Measurements from ENCODE around the gene NSMCE4A.
"Not testable (repeated sequence)": the region's sequence is repeated elsewhere in the genome, so short reads cannot be mapped to it uniquely, and the experiment has no call there.

The NSMCE4A gene

DNA sequence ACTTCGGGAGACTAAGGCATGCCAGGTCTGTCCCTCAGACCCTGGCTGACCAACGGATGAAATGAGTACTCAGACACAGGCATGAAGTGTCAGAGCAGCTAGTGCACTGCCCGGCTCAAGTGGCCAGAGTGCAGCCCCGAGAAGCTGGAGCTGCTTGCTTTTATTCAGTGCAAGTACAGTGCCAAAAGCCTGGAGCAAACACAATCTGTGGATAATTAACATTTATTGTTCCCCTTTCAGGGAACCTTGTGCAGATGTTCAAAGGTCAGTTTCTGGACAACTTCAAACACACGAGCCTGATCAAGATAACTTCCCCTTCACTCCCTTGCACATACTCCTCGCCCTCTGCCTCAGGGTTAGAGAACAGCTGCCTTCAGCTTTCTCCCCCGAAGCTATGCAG is 39.3 kb downstream of the NSMCE4A start:
- DNase-seq = no peak

DNA sequence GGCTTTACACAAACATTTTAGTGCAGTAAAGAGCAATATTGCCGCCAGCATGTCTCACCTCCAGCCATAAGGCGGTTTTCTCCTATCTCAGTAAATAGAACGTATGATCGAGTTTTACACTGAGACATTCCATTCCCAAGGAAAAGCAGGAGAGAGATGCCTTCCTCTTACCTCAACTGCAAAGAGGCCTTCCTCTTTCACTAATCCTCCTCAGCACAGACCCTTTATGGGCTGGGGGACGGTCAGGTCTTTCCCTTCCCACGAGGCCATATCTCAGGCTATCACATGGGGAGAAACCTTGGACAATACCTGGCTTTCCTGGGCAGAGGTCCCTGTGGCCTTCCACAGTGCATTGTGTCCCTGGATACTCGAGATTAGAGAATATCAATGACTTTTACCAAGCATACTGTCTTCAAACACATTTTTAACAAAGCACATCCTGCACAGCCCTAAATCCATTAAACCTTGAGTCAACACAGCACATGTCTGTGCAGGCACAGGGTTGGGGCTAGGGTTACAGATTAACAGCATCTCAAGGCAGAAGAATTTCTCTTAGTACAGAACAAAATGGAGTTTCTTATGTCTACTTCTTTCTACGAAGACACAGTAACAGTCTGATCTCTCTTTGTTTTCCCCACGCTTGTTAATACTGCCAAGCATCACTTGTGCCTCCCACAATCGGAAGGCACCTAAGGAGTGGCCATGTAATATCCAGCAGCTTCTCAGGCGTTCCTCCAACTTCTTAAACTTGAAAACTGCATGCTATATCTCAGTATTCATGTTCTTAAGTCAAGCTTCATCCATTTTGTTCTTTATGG is 44.5 kb downstream of the NSMCE4A start:
- not testable (repeated sequence) for DNase-seq

DNA sequence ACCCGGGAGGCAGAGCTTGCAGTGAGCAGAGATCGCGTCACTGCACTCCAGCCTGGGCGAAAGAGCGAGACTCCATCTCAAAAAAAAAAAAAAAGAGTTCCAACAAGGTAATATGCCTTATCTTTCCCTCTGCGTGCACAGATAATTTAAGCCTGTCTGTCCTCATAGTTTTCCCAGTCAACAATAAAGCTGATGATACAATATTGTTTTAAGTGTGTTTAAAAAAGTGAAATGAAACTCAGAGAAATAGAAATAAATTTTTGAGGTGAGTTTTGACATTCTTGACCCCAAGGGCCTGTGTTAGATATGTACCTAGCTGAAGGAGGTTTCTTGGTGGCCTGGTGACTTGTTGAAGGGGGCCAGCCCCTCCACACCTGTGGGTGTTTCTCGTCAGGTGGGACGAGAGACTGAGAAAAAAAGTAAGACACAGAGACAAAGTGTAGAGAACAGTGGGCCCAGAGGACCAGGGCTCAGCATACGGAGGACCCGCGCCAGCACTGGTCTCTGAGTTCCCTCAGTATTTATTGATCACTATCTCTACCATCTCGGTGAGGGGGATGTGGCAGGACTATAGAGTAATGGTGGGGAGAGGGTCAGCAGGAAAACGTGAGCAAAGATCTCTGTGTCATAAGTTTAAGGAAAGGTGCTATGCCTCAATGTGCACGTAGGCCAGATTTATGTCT is 45.3 kb downstream of the NSMCE4A start:
- DNase-seq = not testable (repeated sequence)

DNA sequence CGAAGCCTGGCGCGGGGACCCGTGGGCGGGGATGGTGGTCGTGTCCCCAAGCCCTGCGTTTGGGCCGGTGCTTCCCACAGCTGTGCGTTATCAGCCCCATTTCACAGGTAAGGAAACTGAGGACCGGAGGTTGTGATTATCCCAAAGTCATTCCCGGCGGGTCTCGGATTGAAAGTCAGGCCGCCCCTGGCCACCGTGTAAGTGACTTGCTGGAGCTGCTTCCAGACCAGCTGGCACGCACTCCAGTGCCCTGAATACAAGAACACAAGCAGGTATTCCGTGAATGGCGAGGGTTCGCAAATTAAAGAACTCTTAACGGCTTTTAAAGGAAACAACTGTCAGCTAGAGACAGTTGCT is 46.5 kb downstream of the NSMCE4A start:
- no peak for DNase-seq

DNA sequence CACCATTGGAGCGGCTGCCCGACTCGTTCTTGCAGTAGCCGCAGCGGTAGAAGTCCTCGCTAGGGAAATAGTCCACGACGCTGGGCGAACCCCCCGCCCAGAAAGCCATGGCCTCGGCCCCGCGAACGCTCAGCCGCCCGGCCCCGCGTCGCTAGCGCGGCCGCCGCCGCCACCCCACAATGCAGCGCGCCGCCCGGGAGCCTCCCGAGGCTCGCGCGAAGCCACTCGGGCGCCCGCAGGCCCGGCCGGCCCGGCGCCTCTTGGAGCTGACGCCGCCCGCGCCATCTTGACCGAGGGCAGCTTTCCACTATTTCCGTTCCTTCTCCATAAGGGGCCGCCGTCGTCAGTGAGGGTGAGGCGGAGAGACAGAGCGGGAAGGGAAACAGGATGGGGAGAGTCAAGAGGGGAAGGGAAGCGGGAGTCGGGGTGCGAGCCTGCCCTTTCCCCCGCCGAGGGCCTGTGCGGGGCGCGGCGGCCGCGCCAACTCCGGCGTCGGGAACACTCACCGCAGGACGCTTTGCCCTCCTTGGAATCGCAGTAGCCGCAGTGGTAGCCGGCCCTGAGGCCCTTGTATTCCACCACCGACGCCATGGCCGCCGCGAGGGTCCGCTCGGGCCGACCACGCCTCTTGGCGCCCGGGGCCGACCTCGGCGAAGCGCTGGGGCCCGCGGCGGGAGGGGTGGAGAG is 47.0 kb downstream of the NSMCE4A start, which contains the start of gene ATE1:
Gene ATE1, minus strand, starts transcription at position 191 of the 687 bp plus-strand sequence. Its CDS starts 82 bp downstream, at position 109.
- peak; percentile 76 to 77 for DNase-seq

DNA sequence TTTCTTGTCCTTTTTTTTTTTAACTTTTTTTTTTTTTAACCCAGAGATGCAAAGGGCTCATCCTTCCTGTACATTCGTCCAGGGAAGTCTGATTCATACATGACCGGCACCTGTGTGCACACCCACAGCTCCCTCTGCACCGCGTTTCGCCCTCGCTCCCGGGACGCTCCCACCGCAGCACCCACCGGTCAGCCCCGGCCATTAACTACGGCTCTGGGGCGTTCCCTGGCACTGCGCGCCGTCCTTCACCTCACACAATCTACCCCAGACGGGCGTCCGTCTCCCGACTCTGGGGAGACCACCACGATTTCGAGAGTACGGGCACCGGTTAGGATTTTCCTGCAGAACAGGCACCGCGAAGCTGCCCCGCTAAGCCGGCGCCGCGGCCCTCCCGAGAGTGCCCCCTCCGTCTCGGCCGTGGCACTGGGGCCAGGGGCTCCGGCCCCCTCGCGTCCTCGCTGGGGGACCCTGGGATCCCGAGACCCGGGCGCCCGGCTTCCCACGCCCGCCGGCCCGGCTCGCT is 47.6 kb downstream of the NSMCE4A start:
- no peak for DNase-seq

DNA sequence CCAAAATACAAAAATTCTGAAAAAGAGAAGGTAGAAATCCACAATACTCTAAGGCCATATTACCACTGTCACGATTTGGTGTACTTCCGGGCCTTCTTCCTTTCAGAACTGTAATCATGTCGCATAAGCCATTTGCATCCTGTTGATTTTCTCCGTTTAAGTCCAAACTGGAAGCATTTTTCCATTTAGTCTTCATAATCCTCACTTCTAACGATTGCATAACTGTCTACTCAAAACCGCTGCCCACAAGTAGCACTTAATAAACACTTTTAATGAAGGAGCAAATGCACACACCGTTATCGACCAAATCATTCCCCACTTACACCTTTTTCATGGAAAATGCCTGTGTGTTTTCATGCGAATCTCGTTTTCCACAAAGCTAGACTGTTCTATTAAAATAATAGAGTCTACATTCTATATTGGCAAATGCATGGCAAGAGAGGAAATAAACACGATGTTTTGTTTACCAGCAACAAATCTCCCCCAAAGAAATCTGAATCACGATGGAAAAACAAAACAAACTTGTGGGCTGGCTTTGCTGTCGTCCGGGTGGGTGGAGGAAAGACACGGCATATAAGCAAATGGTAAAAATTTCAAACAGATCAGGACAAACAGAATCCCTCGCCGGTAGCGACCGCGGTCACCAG is 48.2 kb downstream of the NSMCE4A start:
- DNase-seq = peak in 1 of 2 donors; percentile 6

DNA sequence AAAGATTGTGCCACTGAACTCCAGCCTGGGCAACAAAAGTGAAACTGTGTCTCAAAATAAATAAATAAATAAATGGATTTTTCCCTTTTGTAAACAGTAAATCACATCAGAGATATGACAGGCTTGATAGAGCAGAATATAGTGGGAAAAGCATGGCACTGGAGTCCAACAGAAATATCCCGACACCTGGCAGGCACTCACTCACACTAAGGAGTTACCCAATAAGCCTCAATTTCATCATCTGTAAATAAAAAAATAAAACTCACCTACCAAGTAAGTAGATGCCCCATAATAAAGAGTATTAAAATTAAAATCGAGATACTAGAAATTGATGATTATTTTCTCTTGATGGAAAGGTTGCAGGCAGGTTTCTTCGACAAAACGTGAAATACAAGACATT is 48.9 kb downstream of the NSMCE4A start:
- DNase-seq = no peak

DNA sequence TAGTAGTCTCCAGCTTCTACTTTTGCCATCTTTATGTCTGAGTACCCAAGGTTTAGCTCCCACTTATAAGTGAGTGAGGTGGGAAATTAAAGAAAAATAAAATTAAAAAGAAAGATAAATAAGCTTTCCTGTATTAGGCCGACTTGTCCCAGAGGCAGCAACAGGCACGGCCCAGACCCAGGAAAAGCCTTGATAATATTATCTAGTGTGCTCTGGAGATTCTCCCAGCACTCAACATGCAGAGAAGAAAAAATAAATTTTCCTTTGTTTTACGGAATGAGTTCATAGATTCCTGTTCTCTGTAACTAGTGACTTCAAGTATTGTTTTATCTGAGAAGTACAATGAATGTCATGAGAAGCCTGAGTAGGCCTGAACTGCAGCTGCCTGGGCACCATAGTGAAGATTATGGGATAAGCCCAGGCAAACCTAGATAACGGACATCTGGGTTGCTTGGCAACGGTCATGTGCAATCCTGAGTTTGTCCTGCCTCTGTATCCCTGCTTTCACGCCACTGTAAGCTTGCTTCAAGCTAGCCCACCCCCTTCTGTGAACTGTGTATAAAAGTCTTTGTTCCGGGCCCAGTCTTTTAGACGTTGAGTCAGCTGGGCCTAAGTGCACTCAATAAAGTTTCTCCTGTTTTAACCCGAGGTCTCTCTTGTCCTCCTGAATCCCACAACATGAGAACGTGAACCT is 53.6 kb downstream of the NSMCE4A start:
- no peak for DNase-seq

DNA sequence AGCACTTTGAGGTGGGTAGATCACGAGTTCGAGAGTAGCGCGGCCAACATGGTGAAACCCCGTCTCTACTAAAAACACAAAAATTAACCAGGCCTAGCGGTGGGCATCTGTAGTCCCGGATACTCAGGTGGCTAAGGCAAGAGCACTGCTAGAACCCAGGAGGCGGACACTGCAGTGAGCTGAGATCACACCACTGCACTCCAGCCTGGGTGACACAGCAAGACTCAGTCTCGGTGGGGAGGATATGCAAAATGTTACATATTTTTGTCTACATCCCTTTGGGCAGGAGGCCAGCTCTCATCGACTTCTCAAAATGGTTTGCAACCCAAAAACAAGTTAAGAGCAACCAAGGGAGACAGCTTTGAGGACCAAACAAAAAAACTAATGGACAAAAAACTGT is 55.4 kb downstream of the NSMCE4A start:
- DNase-seq = no peak

DNA sequence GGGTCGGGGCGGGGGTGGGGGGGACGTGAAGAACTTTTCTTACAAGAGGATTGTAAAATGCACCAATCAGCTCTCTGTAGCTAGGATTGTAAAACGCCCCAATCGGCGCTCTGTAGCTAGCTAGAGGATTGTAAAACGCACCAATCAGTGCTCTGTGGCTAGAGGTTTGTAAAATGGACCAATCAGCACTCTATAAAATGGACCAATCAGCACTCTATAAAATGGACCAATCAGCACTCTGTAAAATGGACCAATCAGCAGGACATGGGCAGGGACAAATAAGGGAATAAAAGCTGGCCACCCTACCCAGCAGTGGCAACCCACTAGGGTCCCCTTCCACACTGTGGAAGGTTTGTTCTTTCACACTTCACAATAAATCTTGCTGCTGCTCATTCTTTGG is 56.2 kb downstream of the NSMCE4A start:
- DNase-seq = not testable (repeated sequence)

DNA sequence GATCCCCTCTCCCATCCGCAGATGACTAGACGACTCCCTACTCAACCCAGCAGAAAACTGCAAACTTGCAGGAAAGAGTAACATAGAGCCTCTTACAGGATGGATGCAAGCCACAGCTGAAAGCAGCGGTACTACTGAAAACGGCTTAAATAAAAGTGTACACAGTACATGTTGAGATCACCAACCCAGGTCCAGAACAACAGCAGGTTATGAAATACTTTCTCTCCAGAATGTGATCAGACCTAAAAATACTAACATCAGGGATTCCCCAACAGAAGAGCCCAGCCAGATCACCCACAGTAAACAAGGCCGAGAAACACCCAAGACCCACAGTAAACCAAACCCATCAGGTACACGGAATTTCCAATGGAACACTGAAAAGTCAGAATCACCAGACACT is 60.4 kb downstream of the NSMCE4A start:
- DNase-seq = no peak

DNA sequence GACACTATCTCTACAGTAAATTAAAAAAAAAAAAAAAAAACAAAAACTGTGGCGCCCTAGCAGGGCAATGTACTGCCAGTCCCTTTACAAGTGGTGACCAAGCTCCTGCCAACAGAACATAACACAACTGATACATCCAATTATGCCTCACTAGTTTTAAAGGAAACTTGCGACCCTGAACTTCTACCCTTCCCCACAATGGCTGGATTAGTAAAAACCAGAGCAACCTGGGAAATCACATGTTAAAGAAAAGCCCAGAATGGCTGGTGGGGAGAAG is 63.7 kb downstream of the NSMCE4A start:
- DNase-seq = no peak

DNA sequence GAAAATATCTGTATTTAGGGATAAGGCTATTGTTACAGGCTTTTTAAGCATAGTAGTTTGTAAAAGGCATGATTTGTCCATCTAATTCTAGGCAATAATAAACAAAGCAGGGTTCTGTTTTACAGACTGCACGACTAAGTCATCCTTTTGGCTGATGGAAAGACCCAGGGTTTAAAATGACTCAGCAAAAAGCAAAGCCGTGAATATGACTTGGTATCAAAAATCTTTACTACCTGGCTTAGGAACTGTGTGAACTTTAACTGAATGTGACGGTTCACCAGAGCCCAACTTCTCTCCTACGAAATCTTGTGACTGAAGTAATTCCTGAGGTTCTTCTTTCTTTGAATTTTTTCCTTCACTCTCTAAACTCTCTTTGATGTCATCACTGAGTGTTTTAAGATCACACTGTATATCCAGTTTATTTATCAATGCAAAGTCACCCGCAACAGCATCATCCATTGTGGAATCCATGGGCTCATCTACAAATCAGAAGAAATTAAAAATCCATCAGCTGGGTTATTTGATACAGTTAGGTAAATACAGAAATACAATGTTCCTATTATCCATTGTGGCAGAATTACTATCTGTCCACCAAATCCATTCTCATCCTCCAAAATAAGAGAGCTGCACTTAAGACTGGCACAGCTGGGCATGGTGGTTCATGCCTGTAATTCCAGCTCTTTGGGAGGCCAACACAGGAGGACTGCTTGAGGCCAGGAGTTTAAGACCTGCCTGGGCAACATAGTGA is 64.2 kb downstream of the NSMCE4A start:
- DNase-seq = no peak
